ENCODE measurements around the gene POLR2B. TPM values are rescaled to one million over a fixed set of nuclear protein-coding genes. Genes with fewer than 3 reads are reported as not detected.
A peak's percentile ranks its signal among the peaks of the same experiment; 100 is the strongest.
"Not testable (repeated sequence)": the region's sequence is repeated elsewhere in the genome, so short reads cannot be mapped to it uniquely, and the experiment has no call there.

Gene POLR2B
- total RNA-seq, 1 donor from 2014 or later, result 112 TPM

- DNase-seq (ENCODE audit: low read depth), result no peak
- H3K27me3 ChIP-seq (ENCODE audit: control insufficient read depth, insufficient read depth, low read length), result no peaks in the 10 kb centered on the region
- no peak for FAIRE-seq
- H3K36me3 ChIP-seq (ENCODE audit: control insufficient read depth, insufficient read depth, low read length), result no peaks in the 10 kb centered on the region
- TF ChIP-seq CTCF (IDR thresholded peaks at IDR 0.05; ENCODE audit: insufficient read depth, low read length, severe bottlenecking), result no peak
- H3K4me3 ChIP-seq (ENCODE audit: low read depth, low read length), result no peak overlapping the region
These were observed 66.3 kb downstream of the POLR2B start for GRCh38 chr4:57044996-57045395.

- FAIRE-seq; DNase-seq (ENCODE audit: low read depth); H3K4me3 ChIP-seq (ENCODE audit: low read depth, low read length); H3K36me3 ChIP-seq (ENCODE audit: control insufficient read depth, insufficient read depth, low read length); H3K27me3 ChIP-seq (ENCODE audit: control insufficient read depth, insufficient read depth, low read length): not testable (repeated sequence)
These were observed 68.3 kb downstream of the POLR2B start for GRCh38 chr4:57047046-57047445.

- Histone ChIP-seq H3K27me3 (ENCODE audit: control insufficient read depth, insufficient read depth, low read length) (no peaks in the 10 kb centered on the region), H3K36me3 (ENCODE audit: control insufficient read depth, insufficient read depth, low read length) (no peaks in the 10 kb centered on the region), H3K4me3 (ENCODE audit: low read depth, low read length) (no peak overlapping the region)
- DNase-seq (ENCODE audit: low read depth) (peak; percentile 82), FAIRE-seq (no peak)
- no peak for TF ChIP-seq CTCF (IDR thresholded peaks at IDR 0.05; ENCODE audit: insufficient read depth, low read length, severe bottlenecking)
These were observed 70.1 kb downstream of the POLR2B start for GRCh38 chr4:57048590-57049304.

- no peak overlapping the region for H3K4me3 ChIP-seq (ENCODE audit: low read depth, low read length)
- TF ChIP-seq CTCF (IDR thresholded peaks at IDR 0.05; ENCODE audit: insufficient read depth, low read length, severe bottlenecking), result no peak
- H3K36me3 ChIP-seq (ENCODE audit: control insufficient read depth, insufficient read depth, low read length), result no peaks in the 10 kb centered on the region
- FAIRE-seq (no peak), DNase-seq (ENCODE audit: low read depth) (no peak)
- H3K27me3 ChIP-seq (ENCODE audit: control insufficient read depth, insufficient read depth, low read length), result no peaks in the 10 kb centered on the region
These were observed 72.4 kb downstream of the POLR2B start for GRCh38 chr4:57051095-57051494.

GRCh38 chr4:57051524-57051923 lies 72.8 kb downstream of the POLR2B start:
- no peaks in the 10 kb centered on the region for H3K36me3 ChIP-seq (ENCODE audit: control insufficient read depth, insufficient read depth, low read length)
- no peak overlapping the region for H3K4me3 ChIP-seq (ENCODE audit: low read depth, low read length)
- no peak for FAIRE-seq
- no peaks in the 10 kb centered on the region for H3K27me3 ChIP-seq (ENCODE audit: control insufficient read depth, insufficient read depth, low read length)
- TF ChIP-seq CTCF (IDR thresholded peaks at IDR 0.05; ENCODE audit: insufficient read depth, low read length, severe bottlenecking), result no peak
- no peak for DNase-seq (ENCODE audit: low read depth)

GRCh38 chr4:57053508-57053907 lies 74.8 kb downstream of the POLR2B start:
- DNase-seq (ENCODE audit: low read depth) (peak; percentile 96), FAIRE-seq (peak; percentile 86)
- Histone ChIP-seq H3K36me3 (ENCODE audit: control insufficient read depth, insufficient read depth, low read length) (no peaks in the 10 kb centered on the region), H3K4me3 (ENCODE audit: low read depth, low read length) (no peak overlapping the region), H3K27me3 (ENCODE audit: control insufficient read depth, insufficient read depth, low read length) (no peaks in the 10 kb centered on the region)
- no peak for TF ChIP-seq CTCF (IDR thresholded peaks at IDR 0.05; ENCODE audit: insufficient read depth, low read length, severe bottlenecking)
